Type B pancreatic cell (in vitro differentiated cells): Measurements from ENCODE around the gene NR1D2. TPM values are rescaled to one million over a fixed set of nuclear protein-coding genes. Genes with fewer than 3 reads are reported as not detected.
A peak's percentile ranks its signal among the peaks of the same experiment; 100 is the strongest.

Experiments
- DNase-seq: peaks from one replicate; pipeline ENCODE4 v3.0.0; 2021; ENCODE audit warnings: mixed read lengths; ENCODE audit not compliant: unreplicated experiment; ENCODE audit errors: extremely low spot score
- H3K27ac Mint-ChIP-seq: 2 replicates; pipeline ENCODE4 v1.8.0; 2021; ENCODE audit warnings: mild to moderate bottlenecking, mixed read lengths
- H3K27me3 Mint-ChIP-seq: 2 replicates; pipeline ENCODE4 v1.8.0; 2021; ENCODE audit warnings: mixed read lengths
- H3K36me3 Mint-ChIP-seq: 2 replicates; pipeline ENCODE4 v1.8.0; 2021; ENCODE audit warnings: mixed read lengths
- H3K4me1 Mint-ChIP-seq: one replicate; pipeline ENCODE4 v1.8.0; 2021; ENCODE audit warnings: mixed read lengths; ENCODE audit not compliant: unreplicated experiment
- H3K4me3 Mint-ChIP-seq: 2 replicates; pipeline ENCODE4 v1.8.0; 2021; ENCODE audit warnings: mild to moderate bottlenecking, mixed read lengths
- H3K9me3 Mint-ChIP-seq: 2 replicates; pipeline ENCODE4 v1.8.0; 2021; ENCODE audit warnings: mixed read lengths
- total RNA-seq: library from RNA; stranded (reverse); gene quantifications from 2 replicates; pipeline ENCODE4 v1.2.1, GENCODE V29; 2021; ENCODE audit warnings: low replicate concordance
- TF ChIP-seq, protein P1 (sequence below): fragments of 200-600 bp; sonication (generic); conservative IDR thresholded peaks from 2 replicates; pipeline ENCODE4 v1.5.0; 2021; ENCODE audit warnings: antibody characterized with exemption, mild to moderate bottlenecking

NR1D2 gene
- total RNA-seq, 1 donor from 2014 or later = 20.6 TPM

DNA sequence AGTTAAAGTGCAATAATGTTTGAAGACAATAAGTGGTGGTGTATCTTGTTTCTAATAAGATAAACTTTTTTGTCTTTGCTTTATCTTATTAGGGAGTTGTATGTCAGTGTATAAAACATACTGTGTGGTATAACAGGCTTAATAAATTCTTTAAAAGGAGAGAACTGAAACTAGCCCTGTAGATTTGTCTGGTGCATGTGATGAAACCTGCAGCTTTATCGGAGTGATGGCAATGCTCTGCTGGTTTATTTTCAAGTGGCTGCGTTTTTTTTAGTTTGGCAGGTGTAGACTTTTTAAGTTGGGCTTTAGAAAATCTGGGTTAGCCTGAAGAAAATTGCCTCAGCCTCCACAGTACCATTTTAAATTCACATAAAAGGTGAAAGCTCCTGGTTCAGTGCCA lies 25.5 kb upstream of the NR1D2 start:
- no peaks in the 10 kb centered on the region for H3K9me3 Mint-ChIP-seq
- DNase-seq = no peak
- no peak overlapping the region for H3K27ac Mint-ChIP-seq
- TF ChIP-seq, protein P1, sequence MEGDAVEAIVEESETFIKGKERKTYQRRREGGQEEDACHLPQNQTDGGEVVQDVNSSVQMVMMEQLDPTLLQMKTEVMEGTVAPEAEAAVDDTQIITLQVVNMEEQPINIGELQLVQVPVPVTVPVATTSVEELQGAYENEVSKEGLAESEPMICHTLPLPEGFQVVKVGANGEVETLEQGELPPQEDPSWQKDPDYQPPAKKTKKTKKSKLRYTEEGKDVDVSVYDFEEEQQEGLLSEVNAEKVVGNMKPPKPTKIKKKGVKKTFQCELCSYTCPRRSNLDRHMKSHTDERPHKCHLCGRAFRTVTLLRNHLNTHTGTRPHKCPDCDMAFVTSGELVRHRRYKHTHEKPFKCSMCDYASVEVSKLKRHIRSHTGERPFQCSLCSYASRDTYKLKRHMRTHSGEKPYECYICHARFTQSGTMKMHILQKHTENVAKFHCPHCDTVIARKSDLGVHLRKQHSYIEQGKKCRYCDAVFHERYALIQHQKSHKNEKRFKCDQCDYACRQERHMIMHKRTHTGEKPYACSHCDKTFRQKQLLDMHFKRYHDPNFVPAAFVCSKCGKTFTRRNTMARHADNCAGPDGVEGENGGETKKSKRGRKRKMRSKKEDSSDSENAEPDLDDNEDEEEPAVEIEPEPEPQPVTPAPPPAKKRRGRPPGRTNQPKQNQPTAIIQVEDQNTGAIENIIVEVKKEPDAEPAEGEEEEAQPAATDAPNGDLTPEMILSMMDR = no peak
- H3K4me3 Mint-ChIP-seq = peak overlapping the region; percentile 70
- peaks cover 40% of the 10 kb centered on the region for H3K36me3 Mint-ChIP-seq
- no peaks in the 10 kb centered on the region for H3K27me3 Mint-ChIP-seq
- H3K4me1 Mint-ChIP-seq = peaks cover 34% of the 10 kb centered on the region

- H3K4me1 Mint-ChIP-seq = peaks cover 28% of the 10 kb centered on the region
- TF ChIP-seq, protein P1 = no peak
- H3K27me3 Mint-ChIP-seq = no peaks in the 10 kb centered on the region
- DNase-seq = no peak
- H3K36me3 Mint-ChIP-seq = peaks cover 40% of the 10 kb centered on the region
- H3K27ac Mint-ChIP-seq = peak overlapping the region; percentile 48
- no peaks in the 10 kb centered on the region for H3K9me3 Mint-ChIP-seq
- H3K4me3 Mint-ChIP-seq = peak overlapping the region; percentile 70
Observed at GRCh38 chr3:23920151-23920655, 24.9 kb upstream of the NR1D2 start.

- TF ChIP-seq, protein P1 = no peak
- Mint-ChIP-seq H3K4me3 (peak overlapping the region; percentile 17), H3K27me3 (no peaks in the 10 kb centered on the region), H3K9me3 (no peaks in the 10 kb centered on the region), H3K4me1 (peaks cover 21% of the 10 kb centered on the region), H3K27ac (no peak overlapping the region), H3K36me3 (peaks cover 40% of the 10 kb centered on the region)
- DNase-seq = no peak
Observed at GRCh38 chr3:23921052-23921511, 24.0 kb upstream of the NR1D2 start.

DNA sequence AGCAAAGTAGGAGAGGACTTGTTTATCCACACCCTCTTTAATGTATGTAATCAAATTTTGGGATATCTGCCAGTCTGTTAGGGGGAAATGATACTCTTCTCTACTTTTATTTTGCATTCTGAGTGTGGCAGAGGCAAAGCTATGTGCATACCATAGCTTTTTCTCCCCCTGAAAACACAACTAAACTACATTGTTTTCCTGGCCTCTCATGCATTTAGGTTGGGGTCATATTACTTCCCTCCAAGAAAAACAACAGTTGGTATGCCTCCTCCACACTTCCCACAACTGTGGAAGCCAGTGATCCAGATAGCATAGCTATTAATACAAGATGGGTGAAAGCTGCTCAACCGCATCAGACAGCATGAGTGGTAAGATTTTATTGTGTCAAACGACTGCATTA lies 21.3 kb upstream of the NR1D2 start:
- TF ChIP-seq, protein P1 = no peak
- no peak overlapping the region for H3K27ac Mint-ChIP-seq
- no peaks in the 10 kb centered on the region for H3K27me3 Mint-ChIP-seq
- peaks cover 23% of the 10 kb centered on the region for H3K36me3 Mint-ChIP-seq
- no peaks in the 10 kb centered on the region for H3K9me3 Mint-ChIP-seq
- H3K4me1 Mint-ChIP-seq = peaks cover 14% of the 10 kb centered on the region
- no peak for DNase-seq
- H3K4me3 Mint-ChIP-seq = no peak overlapping the region

- H3K4me1 Mint-ChIP-seq = peaks cover 7% of the 10 kb centered on the region
- H3K36me3 Mint-ChIP-seq = peaks cover 2% of the 10 kb centered on the region
- no peak overlapping the region for H3K4me3 Mint-ChIP-seq
- no peaks in the 10 kb centered on the region for H3K9me3 Mint-ChIP-seq
- TF ChIP-seq, protein P1 = no peak
- H3K27me3 Mint-ChIP-seq = no peaks in the 10 kb centered on the region
- H3K27ac Mint-ChIP-seq = no peak overlapping the region
- DNase-seq = no peak
Observed at GRCh38 chr3:23926246-23926645, 18.8 kb upstream of the NR1D2 start.

GRCh38 chr3:23926736-23927135 lies 18.4 kb upstream of the NR1D2 start:
- no peaks in the 10 kb centered on the region for H3K36me3 Mint-ChIP-seq
- H3K4me1 Mint-ChIP-seq = peaks cover 11% of the 10 kb centered on the region
- no peak for DNase-seq
- no peak overlapping the region for H3K4me3 Mint-ChIP-seq
- no peak overlapping the region for H3K27ac Mint-ChIP-seq
- no peaks in the 10 kb centered on the region for H3K9me3 Mint-ChIP-seq
- TF ChIP-seq, protein P1 = no peak
- H3K27me3 Mint-ChIP-seq = no peaks in the 10 kb centered on the region
